CD8-positive, alpha-beta memory T cell (primary cell): Measurements from ENCODE around the gene SEC11C. TPM values are rescaled to one million over a fixed set of nuclear protein-coding genes. Genes with fewer than 3 reads are reported as not detected.

Experiments
- CTCF ChIA-PET: fragments of 350-600 bp; sonication (Branson Sonifier 250); formaldehyde crosslinking; loops from one replicate; lab custom pipeline; 2021; ENCODE audit warnings: antibody characterized with exemption; lab: Charles Lee
- POLR2A ChIA-PET: fragments of 350-600 bp; sonication (Branson Sonifier 250); formaldehyde crosslinking; loops from one replicate; lab custom pipeline; 2021; ENCODE audit warnings: antibody characterized with exemption; lab: Charles Lee
- DNase-seq, 5 donors: peaks; one replicate each; pipeline versions ENCODE4 v3.0.0 to v3.0.0-alpha.2; 2020 to 2022; ENCODE audit warnings: mixed read lengths in 1 of 5
- H3K27ac ChIP-seq: one replicate; pipeline ENCODE4 v1.7.0; 2013; ENCODE audit warnings: low read depth, mild to moderate bottlenecking, low read length, moderate library complexity
- H3K27me3 ChIP-seq: 2 replicates; pipeline ENCODE4 v1.7.0; 2013; ENCODE audit warnings: low read length, mild to moderate bottlenecking; ENCODE audit not compliant: insufficient read depth, poor library complexity, severe bottlenecking
- H3K36me3 ChIP-seq: 2 replicates; pipeline ENCODE4 v1.7.0; 2013; ENCODE audit warnings: mild to moderate bottlenecking, low read length, moderate library complexity; ENCODE audit not compliant: insufficient read depth
- H3K4me1 ChIP-seq: 2 replicates; pipeline ENCODE4 v1.7.0; 2013; ENCODE audit warnings: mild to moderate bottlenecking, low read length, moderate library complexity; ENCODE audit not compliant: insufficient read depth
- H3K4me3 ChIP-seq: 2 replicates; pipeline ENCODE4 v1.7.0; 2013; ENCODE audit warnings: mild to moderate bottlenecking, low read length
- H3K9me3 ChIP-seq: 2 replicates; pipeline ENCODE4 v1.7.0; 2013; ENCODE audit warnings: mild to moderate bottlenecking, low read length
- H3K27ac Mint-ChIP-seq, 8 donors: one replicate each; pipeline ENCODE4 v1.8.0; 2020 to 2021; ENCODE audit warnings: mixed read lengths in 8 of 8, mild to moderate bottlenecking in 6 of 8, inconsistent platforms in 3 of 8, moderate library complexity in 3 of 8
- H3K27me3 Mint-ChIP-seq, 2 donors: one replicate each; pipeline ENCODE4 v1.8.0; 2020 to 2021; ENCODE audit warnings: mixed read lengths in 2 of 2, mild to moderate bottlenecking in 1 of 2, moderate library complexity in 1 of 2
- H3K36me3 Mint-ChIP-seq, 3 donors: one replicate each; pipeline ENCODE4 v1.8.0; 2020 to 2021; ENCODE audit warnings: mixed read lengths in 3 of 3, inconsistent platforms in 1 of 3, mild to moderate bottlenecking in 1 of 3
- H3K4me1 Mint-ChIP-seq, 3 donors: one replicate each; pipeline ENCODE4 v1.8.0; 2020 to 2021; ENCODE audit warnings: mixed read lengths in 3 of 3, inconsistent platforms in 1 of 3, mild to moderate bottlenecking in 1 of 3
- H3K4me3 Mint-ChIP-seq, 7 donors: one replicate each; pipeline ENCODE4 v1.8.0; 2020 to 2021; ENCODE audit warnings: mixed read lengths in 7 of 7, mild to moderate bottlenecking in 6 of 7, moderate library complexity in 4 of 7, inconsistent platforms in 2 of 7
- H3K9me3 Mint-ChIP-seq, 5 donors: one replicate each; pipeline ENCODE4 v1.8.0; 2020 to 2022; ENCODE audit warnings: mixed read lengths in 5 of 5, mild to moderate bottlenecking in 3 of 5, moderate library complexity in 2 of 5, inconsistent platforms in 1 of 5
- polyA plus RNA-seq: library from polyadenylated mRNA; unstranded; fragments of 300-500 nt; fragmentation: Illumina TruSeq; gene quantifications from one replicate; pipeline ENCODE4 v1.2.3, GENCODE V29; 2021
- total RNA-seq, 2 experiments: library from RNA; stranded (reverse); gene quantifications; one replicate each; pipeline ENCODE4 v1.2.3, GENCODE V29; 2021

The SEC11C gene
- total and polyA plus RNA-seq, 3 experiments from 2014 or later = 166 to 209 (median 177) TPM

DNA sequence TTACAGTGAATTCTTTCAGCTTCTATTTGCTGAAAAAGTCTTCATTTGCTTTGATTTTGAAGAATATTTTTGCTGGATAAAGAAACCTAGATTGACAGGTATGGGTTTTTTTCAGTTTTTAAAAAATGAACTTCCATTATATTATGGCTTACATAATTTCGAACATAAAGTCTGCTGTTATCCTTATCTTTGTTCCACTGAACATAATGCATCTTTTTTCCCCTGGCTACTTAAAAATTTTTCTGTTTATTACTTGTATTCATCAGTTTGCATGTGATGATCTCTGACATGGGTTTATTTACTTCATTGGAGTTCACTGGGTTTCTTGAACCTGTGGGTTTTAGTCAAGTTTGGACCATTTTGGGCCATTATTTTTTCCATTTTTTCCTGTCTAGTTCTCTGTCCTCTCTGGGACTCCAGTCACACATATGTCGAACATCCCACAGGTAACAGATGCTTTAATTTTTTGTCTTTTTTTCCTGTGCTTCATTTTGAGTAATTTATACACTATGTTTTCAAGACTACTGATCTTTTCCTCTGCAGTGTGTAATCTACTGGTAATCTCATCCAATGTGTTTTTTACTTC, 33.1 kb downstream of the SEC11C start:
- Mint-ChIP-seq H3K4me1 (no peaks in the 10 kb centered on the region), H3K4me3 (no peak overlapping the region), H3K27ac (no peak overlapping the region), H3K36me3 (peaks cover 0 to 3% (median 0%) of the 10 kb centered on the region in 3 donors), H3K27me3 (peaks cover 16 to 23% of the 10 kb centered on the region in 2 donors), H3K9me3 (peaks cover 20 to 34% (median 24%) of the 10 kb centered on the region in 5 donors)
- Histone ChIP-seq H3K27ac (no peak overlapping the region), H3K36me3 (no peaks in the 10 kb centered on the region), H3K4me1 (no peaks in the 10 kb centered on the region), H3K27me3 (no peaks in the 10 kb centered on the region), H3K9me3 (no peaks in the 10 kb centered on the region), H3K4me3 (no peak overlapping the region)
- DNase-seq = no peak
- ChIA-PET POLR2A (no interaction called here), CTCF (no interaction called here)

DNA sequence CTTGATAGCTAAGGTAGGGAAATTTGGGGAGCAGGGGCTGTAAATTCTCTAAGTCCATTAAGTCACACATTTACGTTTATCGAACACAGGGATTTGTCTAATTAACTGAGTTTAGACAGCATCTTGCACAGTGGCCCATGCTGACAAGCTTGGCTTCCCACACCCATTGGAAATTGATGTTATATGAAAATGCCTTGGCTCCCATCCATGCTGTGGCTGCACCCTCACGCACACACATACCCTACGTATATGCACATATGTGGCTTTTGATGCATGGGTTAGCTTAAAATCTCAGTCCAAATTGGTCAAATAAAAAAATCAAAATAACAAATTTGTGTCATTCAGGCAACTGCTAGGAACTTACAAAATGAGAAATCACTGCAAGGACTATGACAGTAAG, 37.8 kb downstream of the SEC11C start:
- H3K9me3 Mint-ChIP-seq = peaks cover 12 to 16% (median 14%) of the 10 kb centered on the region in 5 donors
- Histone ChIP-seq H3K4me3 (no peak overlapping the region), H3K27me3 (no peaks in the 10 kb centered on the region), H3K4me1 (no peaks in the 10 kb centered on the region), H3K27ac (no peak overlapping the region), H3K36me3 (no peaks in the 10 kb centered on the region), H3K9me3 (no peaks in the 10 kb centered on the region)
- H3K4me1 Mint-ChIP-seq = no peaks in the 10 kb centered on the region
- ChIA-PET POLR2A (no interaction called here), CTCF (no interaction called here)
- no peak overlapping the region for H3K27ac Mint-ChIP-seq
- H3K4me3 Mint-ChIP-seq = no peak overlapping the region
- no peak for DNase-seq
- H3K36me3 Mint-ChIP-seq = no peaks in the 10 kb centered on the region
- H3K27me3 Mint-ChIP-seq = peaks cover 14 to 15% of the 10 kb centered on the region in 2 donors

DNA sequence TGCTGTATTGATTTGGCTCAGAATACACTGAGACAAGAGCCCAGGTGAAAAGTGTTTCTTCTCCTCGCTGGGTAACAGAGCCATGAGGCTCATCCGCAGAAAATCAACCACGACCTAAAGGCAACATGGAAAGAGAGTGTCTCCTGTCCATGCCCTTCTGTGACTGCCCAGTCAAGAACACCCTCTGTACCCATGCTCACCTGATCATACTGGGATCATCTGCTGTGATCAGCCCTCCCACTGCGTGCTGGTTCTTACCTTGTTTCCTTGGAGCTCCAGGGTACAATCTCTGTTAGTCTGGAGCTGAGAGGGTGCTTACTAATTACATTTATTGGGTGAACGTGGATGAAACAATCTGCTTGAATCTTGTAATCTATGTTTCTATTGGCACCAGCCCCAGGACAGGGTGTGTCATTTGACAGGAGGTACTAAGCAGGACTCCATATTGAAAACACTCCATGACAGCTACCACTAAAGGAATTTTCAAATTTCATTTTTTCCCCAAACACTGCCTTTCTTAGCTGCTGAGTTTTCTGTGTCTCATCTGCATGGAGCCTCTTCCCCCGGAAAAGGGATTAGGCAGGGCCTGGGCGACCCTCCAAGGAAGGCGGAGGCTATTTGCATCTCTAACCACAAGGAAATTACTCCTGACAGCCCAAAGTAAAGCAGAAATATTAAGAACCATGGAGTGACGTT, 40.6 kb downstream of the SEC11C start:
- Histone ChIP-seq H3K4me1 (no peaks in the 10 kb centered on the region), H3K27me3 (no peaks in the 10 kb centered on the region), H3K4me3 (no peak overlapping the region), H3K9me3 (no peaks in the 10 kb centered on the region), H3K36me3 (no peaks in the 10 kb centered on the region), H3K27ac (no peak overlapping the region)
- no peak for DNase-seq
- Mint-ChIP-seq H3K36me3 (no peaks in the 10 kb centered on the region), H3K27ac (no peak overlapping the region), H3K4me3 (no peak overlapping the region), H3K4me1 (no peaks in the 10 kb centered on the region), H3K27me3 (peaks cover 23 to 25% of the 10 kb centered on the region in 2 donors), H3K9me3 (no peaks in the 10 kb centered on the region)
- CTCF ChIA-PET = no interaction called here
- POLR2A ChIA-PET = no interaction called here

DNA sequence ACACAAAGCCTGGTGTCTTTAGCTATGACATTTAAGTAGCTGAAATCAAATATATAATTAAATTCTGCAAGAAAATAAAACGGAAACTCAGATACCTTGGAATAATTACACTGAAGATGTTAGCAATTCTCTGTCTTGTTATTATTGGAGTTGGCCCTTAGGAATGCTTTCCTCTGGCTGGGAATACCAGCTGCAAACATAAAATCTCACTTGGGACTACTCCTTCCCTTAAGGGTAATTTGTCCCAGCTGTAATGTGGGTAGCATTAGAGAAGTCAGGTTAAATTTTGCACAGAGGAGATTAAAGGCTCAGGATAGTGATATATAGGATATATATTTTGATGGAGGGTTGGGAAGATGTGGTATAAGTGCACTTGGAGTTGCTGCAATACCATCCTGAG, 43.0 kb downstream of the SEC11C start:
- CTCF ChIA-PET = no interaction called here
- H3K27ac Mint-ChIP-seq = no peak overlapping the region
- Histone ChIP-seq H3K4me1 (no peaks in the 10 kb centered on the region), H3K36me3 (no peaks in the 10 kb centered on the region), H3K27me3 (no peaks in the 10 kb centered on the region), H3K9me3 (no peaks in the 10 kb centered on the region), H3K4me3 (no peak overlapping the region), H3K27ac (no peak overlapping the region)
- H3K4me3 Mint-ChIP-seq = no peak overlapping the region
- DNase-seq = no peak
- H3K27me3 Mint-ChIP-seq = peaks cover 18 to 21% of the 10 kb centered on the region in 2 donors
- no peaks in the 10 kb centered on the region for H3K36me3 Mint-ChIP-seq
- no peaks in the 10 kb centered on the region for H3K4me1 Mint-ChIP-seq
- H3K9me3 Mint-ChIP-seq = no peaks in the 10 kb centered on the region
- POLR2A ChIA-PET = no interaction called here

DNA sequence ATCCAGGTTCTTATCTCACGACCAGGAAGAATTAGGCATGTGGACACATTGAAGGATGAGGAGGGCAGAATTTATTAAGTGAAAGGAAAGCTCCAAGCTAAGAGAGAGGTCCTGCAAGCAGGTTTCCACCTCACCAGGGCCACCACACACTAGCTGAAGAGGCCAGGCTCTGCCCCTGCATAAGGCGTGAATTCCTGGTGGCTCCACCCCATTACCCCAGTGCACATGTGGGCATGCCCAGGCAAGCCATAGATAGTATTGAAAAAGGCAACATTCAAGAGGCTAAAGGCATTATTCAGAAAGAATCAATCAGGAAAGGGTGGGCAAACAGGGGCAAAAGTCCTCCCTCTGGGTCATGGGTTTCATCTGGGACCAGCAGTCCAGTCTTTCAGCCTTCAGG, 49.3 kb downstream of the SEC11C start:
- no peak for DNase-seq
- Histone ChIP-seq H3K4me1 (no peaks in the 10 kb centered on the region), H3K27ac (no peak overlapping the region), H3K9me3 (no peaks in the 10 kb centered on the region), H3K4me3 (no peak overlapping the region), H3K27me3 (no peaks in the 10 kb centered on the region), H3K36me3 (no peaks in the 10 kb centered on the region)
- Mint-ChIP-seq H3K4me1 (no peaks in the 10 kb centered on the region), H3K27ac (no peak overlapping the region), H3K27me3 (peaks cover 8 to 12% of the 10 kb centered on the region in 2 donors), H3K9me3 (no peaks in the 10 kb centered on the region), H3K36me3 (no peaks in the 10 kb centered on the region), H3K4me3 (no peak overlapping the region)
- ChIA-PET CTCF (no interaction called here), POLR2A (no interaction called here)

DNA sequence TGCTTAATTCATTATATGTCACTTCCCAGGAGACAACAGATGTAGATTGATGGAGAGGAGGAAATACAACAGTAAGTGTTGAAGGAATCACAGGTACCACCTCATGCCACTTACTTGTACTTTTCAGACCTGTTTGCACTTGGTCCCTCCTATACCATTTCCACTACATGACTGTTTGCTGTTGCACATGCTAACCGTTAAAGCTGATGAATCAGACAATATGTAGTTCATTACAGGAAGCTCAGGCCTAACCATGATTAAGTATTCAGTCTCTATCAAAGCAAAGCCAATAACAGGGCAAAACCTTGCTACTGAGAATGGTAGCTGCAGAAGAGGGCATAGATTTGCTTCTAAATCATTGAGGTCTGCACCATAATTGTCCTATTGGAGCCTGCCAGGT, 50.1 kb downstream of the SEC11C start:
- no peak overlapping the region for H3K4me3 ChIP-seq
- Mint-ChIP-seq H3K27ac (no peak overlapping the region), H3K4me1 (no peaks in the 10 kb centered on the region), H3K36me3 (no peaks in the 10 kb centered on the region), H3K4me3 (no peak overlapping the region), H3K9me3 (no peaks in the 10 kb centered on the region), H3K27me3 (peaks cover 4 to 10% of the 10 kb centered on the region in 2 donors)
- ChIA-PET CTCF (no interaction called here), POLR2A (no interaction called here)
- no peak overlapping the region for H3K27ac ChIP-seq
- H3K27me3 ChIP-seq = no peaks in the 10 kb centered on the region
- no peaks in the 10 kb centered on the region for H3K4me1 ChIP-seq
- no peaks in the 10 kb centered on the region for H3K36me3 ChIP-seq
- H3K9me3 ChIP-seq = no peaks in the 10 kb centered on the region
- DNase-seq = no peak

DNA sequence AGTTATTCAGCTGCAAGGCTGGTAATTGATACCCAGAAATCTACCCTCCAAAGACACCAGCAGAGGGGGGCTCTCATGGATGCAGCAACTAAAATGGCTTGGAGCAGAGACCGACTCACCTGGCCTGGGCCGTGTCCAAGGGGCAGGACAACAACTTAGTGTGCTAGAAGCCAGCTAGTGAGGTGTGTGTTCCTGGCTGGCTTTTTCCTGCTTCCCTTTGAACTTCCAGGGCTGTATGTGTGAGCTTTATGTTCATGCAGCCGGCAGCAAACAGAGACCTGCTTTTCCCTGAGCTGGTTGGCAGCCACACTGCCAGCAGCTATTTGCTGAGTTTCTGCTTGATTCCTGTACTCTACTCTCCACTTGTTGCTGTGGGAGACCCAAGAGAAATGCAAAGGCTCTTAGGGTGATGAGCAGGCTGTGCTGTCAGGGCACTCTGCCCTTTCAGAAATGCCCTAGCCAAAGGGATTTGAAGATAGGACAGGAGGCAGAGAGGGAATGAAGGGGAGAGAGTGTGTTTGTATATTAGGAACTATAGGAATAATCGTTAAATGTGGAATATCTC, 56.6 kb downstream of the SEC11C start:
- no peaks in the 10 kb centered on the region for H3K9me3 ChIP-seq
- CTCF ChIA-PET = no interaction called here
- H3K4me3 ChIP-seq = no peak overlapping the region
- H3K27ac Mint-ChIP-seq = no peak overlapping the region
- no peaks in the 10 kb centered on the region for H3K36me3 ChIP-seq
- no peaks in the 10 kb centered on the region for H3K9me3 Mint-ChIP-seq
- H3K4me1 ChIP-seq = no peaks in the 10 kb centered on the region
- H3K4me1 Mint-ChIP-seq = no peaks in the 10 kb centered on the region
- DNase-seq = no peak
- peaks cover 0 to 3% (median 0%) of the 10 kb centered on the region in 3 donors for H3K36me3 Mint-ChIP-seq
- peaks cover 6 to 53% of the 10 kb centered on the region in 2 donors for H3K27me3 Mint-ChIP-seq
- no peak overlapping the region for H3K27ac ChIP-seq
- POLR2A ChIA-PET = no interaction called here
- H3K4me3 Mint-ChIP-seq = no peak overlapping the region
- H3K27me3 ChIP-seq = peaks cover 4% of the 10 kb centered on the region

DNA sequence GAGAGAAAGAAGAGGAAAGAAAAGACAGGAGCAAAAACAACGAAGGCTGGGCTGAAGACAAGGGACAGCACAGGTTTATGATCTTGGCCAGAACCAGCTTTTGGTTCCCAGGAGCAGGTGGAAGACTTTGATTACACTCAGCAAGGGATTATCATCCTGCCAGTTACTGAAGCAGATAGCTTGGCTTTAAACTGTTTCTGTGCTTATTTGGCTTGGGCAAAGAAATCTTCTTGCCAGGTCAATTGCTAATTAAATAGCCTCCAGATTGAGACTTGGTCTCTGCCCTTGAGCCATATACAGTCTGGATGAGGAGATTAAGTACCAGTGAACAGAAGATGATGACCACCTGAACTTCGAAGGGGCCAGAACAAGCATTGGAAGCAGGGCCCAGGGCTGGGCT, 58.0 kb downstream of the SEC11C start:
- Mint-ChIP-seq H3K27ac (no peak overlapping the region), H3K9me3 (no peaks in the 10 kb centered on the region), H3K36me3 (peaks cover 0 to 3% (median 0%) of the 10 kb centered on the region in 3 donors), H3K4me3 (no peak overlapping the region), H3K27me3 (peaks cover 6 to 48% of the 10 kb centered on the region in 2 donors), H3K4me1 (no peaks in the 10 kb centered on the region)
- Histone ChIP-seq H3K27ac (no peak overlapping the region), H3K9me3 (no peaks in the 10 kb centered on the region), H3K4me3 (no peak overlapping the region), H3K4me1 (no peaks in the 10 kb centered on the region), H3K36me3 (no peaks in the 10 kb centered on the region), H3K27me3 (peaks cover 4% of the 10 kb centered on the region)
- ChIA-PET POLR2A (no interaction called here), CTCF (no interaction called here)
- no peak for DNase-seq
